ENCODE data around the gene LRRC8D.
"Not testable (repeated sequence)": the region's sequence is repeated elsewhere in the genome, so short reads cannot be mapped to it uniquely, and the experiment has no call there.

The LRRC8D gene

DNA sequence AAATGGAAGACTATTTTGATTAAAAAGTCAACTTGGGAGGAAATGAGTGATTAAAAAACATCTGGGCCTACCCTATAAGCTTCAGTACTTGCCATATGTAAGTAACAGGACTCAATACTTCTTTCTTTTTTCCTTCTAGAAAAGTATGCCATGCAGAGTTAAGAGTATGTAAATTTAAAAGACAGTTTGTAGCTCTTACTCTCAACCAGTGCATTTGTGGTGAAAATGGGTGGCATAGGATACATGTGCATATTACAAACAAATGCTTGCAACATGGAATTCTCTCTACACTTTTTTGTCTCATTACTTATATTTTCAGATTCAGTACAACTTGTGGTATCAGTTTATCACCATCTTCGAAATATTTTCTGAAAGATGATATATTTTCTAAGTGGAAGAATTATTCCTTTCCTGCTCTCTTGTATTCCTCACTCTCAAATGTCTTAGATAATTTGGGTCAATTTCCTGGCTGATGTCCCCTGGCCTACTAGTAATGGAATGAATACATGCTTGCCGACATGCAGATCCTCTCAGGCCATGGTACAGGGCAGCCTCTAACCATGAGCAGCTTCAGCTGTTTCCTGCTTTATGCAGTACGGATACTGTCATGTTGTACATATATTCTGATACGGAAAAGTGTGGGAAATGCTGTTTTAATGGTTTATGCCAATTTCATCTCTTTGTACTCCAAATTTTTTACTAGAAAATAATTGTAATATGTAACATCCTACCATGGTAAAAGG, 92.7 kb downstream of the LRRC8D start:
- DNase-seq (ENCODE audit: low read depth), result no peak

- DNase-seq (ENCODE audit: low read depth), result no peak
Observed at GRCh38 chr1:89917353-89917752, 96.5 kb downstream of the LRRC8D start.

- DNase-seq (ENCODE audit: low read depth), result no peak
Observed at GRCh38 chr1:89918127-89918793, 97.4 kb downstream of the LRRC8D start.

DNA sequence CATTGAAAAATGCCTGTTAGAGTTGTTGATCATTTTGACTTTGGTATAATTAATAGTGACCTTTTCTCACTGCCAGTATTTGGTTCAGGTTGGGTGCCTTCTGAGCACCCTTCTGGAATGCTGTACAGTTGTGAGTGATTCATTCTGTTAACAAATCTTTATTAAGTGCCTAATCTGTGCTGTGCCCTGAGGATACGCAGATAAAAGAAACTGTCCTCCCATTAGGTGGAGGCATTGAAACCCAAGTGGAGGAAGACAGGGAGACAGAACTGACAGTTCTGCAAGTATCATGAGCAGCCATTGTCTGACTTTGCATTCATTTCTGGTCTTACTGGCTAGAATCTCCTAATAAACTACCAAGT, 97.9 kb downstream of the LRRC8D start:
- no peak for DNase-seq (ENCODE audit: low read depth)

GRCh38 chr1:89919174-89919573, 98.3 kb downstream of the LRRC8D start:
- no peak for DNase-seq (ENCODE audit: low read depth)

- no peak for DNase-seq (ENCODE audit: low read depth)
Observed at GRCh38 chr1:89922911-89923310, 102.1 kb downstream of the LRRC8D start.

DNA sequence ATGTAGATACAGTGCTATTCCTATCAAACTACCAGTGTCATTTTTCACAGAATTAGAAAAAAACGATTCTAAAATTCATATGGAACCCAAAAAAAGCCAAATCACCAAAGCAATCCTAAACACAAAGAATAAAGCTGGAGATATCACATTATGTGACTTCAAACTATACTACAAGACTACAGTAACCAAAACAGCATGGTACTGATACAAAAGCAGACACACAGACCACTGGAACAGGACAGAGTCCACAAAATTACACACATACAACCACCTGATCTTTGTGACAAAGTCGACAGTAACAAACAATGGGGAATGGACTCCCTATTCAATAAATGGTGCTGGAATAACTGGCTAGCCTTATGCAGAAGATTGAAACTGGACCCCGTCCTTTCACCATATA, 102.7 kb downstream of the LRRC8D start:
- DNase-seq (ENCODE audit: low read depth), result no peak

DNA sequence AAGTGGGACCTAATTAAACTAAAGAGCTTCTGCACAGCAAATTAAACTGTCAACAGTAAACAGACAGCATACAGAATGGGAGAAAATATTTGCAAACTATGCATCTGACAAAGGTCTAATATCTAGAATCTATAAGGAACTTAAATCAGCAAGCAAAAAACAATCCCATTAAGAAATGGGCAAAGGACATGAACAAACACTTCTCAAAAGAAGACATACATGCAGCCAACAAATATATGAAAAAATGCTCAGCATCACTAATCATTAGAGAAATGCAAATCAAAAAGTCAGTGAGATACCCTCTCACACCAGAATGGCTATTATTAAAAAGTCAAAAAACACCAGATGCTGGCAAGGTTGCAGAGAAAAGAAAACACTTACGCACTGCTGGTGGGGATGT, 103.2 kb downstream of the LRRC8D start:
- DNase-seq (ENCODE audit: low read depth), result not testable (repeated sequence)

- no peak for DNase-seq (ENCODE audit: low read depth)
Observed at GRCh38 chr1:89927049-89927448, 106.2 kb downstream of the LRRC8D start.

DNA sequence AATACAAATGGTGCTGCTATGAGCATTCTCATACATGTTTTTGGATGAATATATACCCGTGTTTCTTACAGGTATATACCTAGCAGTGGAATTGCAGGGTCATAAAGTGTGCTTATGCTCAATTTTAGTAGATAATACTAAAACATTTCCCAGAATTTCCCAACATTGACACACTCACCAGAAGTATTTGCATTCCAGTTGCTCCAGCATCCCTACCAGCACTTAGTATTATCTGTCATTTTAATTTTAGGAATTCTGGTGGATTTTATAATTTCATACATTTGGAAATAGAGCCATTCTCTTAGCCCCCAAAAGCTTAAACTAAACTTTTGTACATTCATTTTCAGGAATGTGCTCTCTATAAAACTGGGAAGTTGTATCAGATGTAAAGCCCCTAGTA, 106.6 kb downstream of the LRRC8D start:
- DNase-seq (ENCODE audit: low read depth), result no peak

GRCh38 chr1:89928506-89928905, 107.7 kb downstream of the LRRC8D start:
- no peak for DNase-seq (ENCODE audit: low read depth)

GRCh38 chr1:89929467-89930063, 108.7 kb downstream of the LRRC8D start:
- no peak for DNase-seq (ENCODE audit: low read depth)

DNA sequence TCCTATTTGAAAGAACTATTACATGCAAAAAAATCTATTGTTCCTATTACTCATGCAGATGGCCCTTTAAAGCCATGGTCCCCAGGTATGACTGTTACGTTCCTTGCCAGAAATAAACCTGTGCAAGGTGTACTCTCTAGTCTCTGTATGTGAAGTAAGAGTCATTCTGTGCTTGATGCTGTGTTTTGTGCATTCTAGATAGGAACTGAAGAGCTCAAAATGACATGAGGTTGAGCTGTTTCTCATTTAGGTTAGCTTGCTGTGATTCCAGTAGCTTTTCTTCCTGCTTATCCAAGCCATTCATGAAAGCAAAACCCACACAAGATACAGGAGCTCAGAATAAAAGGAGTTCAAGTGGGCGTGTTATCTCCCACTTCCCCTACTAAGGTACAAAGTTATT, 109.7 kb downstream of the LRRC8D start:
- no peak for DNase-seq (ENCODE audit: low read depth)

DNA sequence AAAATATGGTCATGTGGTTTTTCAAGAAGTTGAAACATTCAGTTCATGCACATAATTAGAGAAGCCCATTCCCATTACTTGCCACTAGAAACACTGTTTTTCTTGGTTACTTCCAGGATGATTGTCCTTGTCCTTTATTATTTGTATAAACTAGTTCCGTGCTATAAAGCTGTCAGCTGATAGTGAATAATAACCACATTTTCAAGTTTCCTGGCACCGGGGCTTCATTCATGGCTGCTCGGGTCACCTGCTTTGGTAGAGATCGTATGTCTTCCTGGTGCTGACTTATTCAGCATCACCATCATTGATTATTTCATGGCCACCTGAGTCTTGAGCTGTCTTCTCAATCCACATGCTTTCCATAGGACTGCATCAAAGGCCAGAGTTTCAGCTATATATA, 111.1 kb downstream of the LRRC8D start:
- DNase-seq (ENCODE audit: low read depth), result no peak

DNA sequence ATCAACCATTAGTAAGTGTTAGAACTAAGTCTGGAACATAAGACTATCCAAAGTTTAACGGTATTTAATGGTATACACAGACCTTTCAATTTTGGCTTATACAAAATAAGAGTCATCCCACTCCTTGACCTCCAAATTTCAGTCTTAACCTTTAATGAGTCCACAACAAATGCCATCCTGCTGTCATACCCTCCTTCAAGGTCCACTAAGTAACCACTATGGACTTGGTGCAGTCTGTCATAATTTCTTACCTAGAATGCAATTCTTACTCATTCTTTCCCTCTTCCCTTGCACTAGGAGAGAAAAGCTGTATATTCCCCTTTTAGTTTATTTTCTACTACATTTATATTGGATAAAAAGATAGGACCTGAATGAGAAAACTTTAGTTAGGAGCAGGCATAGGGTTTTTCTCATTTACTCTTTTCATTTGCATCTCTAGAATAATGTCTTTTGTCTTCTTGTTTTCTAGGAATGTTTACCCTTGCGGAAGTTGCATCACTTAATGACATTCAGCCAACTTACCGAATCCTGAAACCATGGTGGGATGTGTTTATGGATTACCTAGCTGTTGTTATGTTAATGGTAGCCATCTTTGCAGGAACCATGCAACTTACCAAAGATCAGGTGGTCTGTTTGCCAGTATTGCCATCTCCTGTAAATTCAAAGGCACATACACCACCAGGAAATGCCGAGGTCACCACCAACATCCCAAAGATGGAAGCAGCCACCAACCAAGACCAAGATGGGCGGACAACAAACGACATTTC, 111.9 kb downstream of the LRRC8D start:
- DNase-seq (ENCODE audit: low read depth), result no peak

DNA sequence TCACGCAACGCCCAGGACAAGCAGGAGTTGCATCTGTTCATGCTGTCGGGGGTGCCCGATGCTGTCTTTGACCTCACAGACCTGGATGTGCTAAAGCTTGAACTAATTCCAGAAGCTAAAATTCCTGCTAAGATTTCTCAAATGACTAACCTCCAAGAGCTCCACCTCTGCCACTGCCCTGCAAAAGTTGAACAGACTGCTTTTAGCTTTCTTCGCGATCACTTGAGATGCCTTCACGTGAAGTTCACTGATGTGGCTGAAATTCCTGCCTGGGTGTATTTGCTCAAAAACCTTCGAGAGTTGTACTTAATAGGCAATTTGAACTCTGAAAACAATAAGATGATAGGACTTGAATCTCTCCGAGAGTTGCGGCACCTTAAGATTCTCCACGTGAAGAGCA, 113.6 kb downstream of the LRRC8D start:
- no peak for DNase-seq (ENCODE audit: low read depth)

GRCh38 chr1:89935235-89935634, 114.4 kb downstream of the LRRC8D start:
- no peak for DNase-seq (ENCODE audit: low read depth)

DNA sequence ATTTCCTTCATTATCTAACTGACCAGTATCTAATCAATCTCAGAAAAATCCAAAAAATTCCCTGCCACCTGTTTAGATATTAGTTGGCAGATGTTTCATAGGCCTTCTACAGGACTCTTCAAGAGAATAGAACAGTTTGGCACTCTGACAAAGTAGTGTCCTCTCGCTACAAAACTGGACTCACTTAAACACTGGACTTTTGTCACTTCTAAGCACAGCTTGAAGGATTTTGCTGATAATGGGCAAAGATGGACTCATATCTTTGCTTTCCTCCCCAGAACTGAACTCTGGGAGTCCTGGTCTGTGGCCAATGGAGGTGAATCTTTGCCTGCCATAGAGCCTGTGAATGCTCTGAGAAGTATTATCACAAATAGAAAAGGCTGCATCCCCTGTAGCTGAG, 115.9 kb downstream of the LRRC8D start:
- no peak for DNase-seq (ENCODE audit: low read depth)

DNA sequence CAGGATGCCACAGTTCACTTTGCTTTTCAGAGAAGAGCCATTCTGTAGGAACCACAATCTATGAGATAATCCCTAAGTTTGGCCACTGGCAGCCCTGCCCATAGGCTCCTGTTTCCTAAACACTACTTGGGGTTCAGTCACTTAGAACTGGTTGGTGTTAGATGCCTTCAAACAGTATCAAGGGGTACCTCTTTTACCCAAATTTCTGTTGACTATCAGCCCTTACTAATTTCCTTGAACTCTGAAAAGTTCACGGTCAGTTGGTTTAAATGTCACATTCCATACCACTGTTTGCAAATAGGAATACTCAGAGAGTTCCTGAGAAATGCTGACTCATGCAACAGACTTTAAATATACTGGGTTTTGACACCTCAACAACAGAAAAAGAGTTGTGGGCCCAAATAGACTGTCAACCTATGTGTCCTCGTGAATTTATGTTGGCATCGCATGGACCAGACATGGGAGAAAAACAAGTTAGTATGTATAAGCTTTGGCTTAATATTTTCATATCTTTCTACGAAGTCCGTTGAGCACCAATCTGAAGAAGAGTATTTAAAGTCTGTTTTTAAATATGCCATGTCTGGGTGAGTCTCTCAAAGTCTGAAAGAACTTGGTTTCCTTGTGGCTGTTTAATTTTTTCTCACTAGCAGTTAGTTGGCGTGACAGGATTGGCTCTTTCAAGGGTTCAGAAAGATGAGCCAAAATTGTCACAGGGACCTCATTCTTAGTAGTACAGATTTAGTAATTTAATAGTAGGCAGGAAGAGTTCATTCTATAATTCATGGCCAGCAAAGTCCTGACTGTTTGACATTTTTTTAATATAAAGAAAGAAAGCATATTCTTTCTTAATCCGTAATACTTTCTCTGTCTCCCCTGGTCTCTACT, 117.6 kb downstream of the LRRC8D start:
- no peak for DNase-seq (ENCODE audit: low read depth)

DNA sequence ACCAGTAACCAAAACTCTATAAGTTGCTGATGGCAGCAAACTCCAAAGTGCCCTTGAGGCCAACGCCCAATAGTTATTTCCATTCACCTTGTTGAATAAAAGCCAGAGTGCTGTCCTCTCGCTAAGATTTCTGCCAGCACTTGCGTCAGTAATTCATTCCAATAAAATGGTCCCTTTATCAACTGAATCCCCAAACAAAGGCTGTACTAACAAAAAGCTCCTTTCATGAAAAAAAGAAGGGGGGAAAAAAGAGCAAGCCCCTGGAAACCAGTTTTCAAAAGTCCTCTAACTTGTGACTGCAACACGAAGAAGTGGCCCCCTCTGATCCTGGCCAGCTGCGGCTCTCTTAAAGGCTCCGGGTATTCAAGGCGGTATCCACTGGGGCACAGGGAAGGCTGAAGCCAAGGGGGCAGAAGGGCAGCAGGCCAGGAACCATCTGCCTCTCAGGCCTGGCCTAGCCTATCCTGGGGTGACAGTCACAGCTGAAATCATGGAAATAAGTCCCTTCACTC, 118.3 kb downstream of the LRRC8D start:
- no peak for DNase-seq (ENCODE audit: low read depth)

- DNase-seq (ENCODE audit: low read depth), result no peak
Observed at GRCh38 chr1:89939693-89940438, 119.0 kb downstream of the LRRC8D start.
